NCI-H128 (cell line): ENCODE data around the gene OR5K1.

Source experiments
- DNase-seq: peaks from one replicate; lab custom pipeline; 2025; ENCODE audit not compliant: unreplicated experiment; lab: John Stamatoyannopoulos, UW

Gene OR5K1

GRCh38 chr3:98513736-98514135 is 50.7 kb downstream of the OR5K1 start:
- DNase-seq, result no peak

GRCh38 chr3:98514948-98515347 is 51.9 kb downstream of the OR5K1 start:
- no peak for DNase-seq

- DNase-seq, result no peak
Measured at GRCh38 chr3:98518816-98519215, 55.8 kb downstream of the OR5K1 start.

- DNase-seq, result no peak
Measured at GRCh38 chr3:98519351-98519750, 56.4 kb downstream of the OR5K1 start.

- DNase-seq, result no peak
Measured at GRCh38 chr3:98521897-98522543, 59.0 kb downstream of the OR5K1 start.
